HFFc6 (cell line): Measurements from ENCODE around the gene HUNK. TPM values are rescaled to one million over a fixed set of nuclear protein-coding genes. Genes with fewer than 3 reads are reported as not detected.
"Not testable (repeated sequence)": the region's sequence is repeated elsewhere in the genome, so short reads cannot be mapped to it uniquely, and the experiment has no call there.

Experiments
- DNase-seq: peaks from one replicate; pipeline ENCODE4 v3.0.0-alpha.2; 2018
- H3K27ac Mint-ChIP-seq: 2 replicates; pipeline ENCODE4 v1.8.0; 2020; ENCODE audit warnings: mild to moderate bottlenecking, mixed read lengths
- H3K27me3 Mint-ChIP-seq: 2 replicates; pipeline ENCODE4 v1.8.0; 2021; ENCODE audit warnings: mild to moderate bottlenecking, moderate library complexity, mixed read lengths; ENCODE audit not compliant: insufficient read depth
- H3K36me3 Mint-ChIP-seq: 2 replicates; pipeline ENCODE4 v1.8.0; 2021; ENCODE audit warnings: low read depth, mixed read lengths
- H3K4me1 Mint-ChIP-seq: 2 replicates; pipeline ENCODE4 v1.8.0; 2020; ENCODE audit warnings: low read depth, mixed read lengths
- H3K4me3 Mint-ChIP-seq: 2 replicates; pipeline ENCODE4 v1.8.0; 2020; ENCODE audit warnings: mild to moderate bottlenecking, moderate library complexity, mixed read lengths
- H3K9me3 Mint-ChIP-seq: 2 replicates; pipeline ENCODE4 v1.8.0; 2020; ENCODE audit warnings: mild to moderate bottlenecking, mixed read lengths
- total RNA-seq, 6 experiments: library from RNA; stranded (reverse); fragmentation: NEBNext Ultra II Directional; extraction: Animal tissue kit (Norgen Biotek cat#: 25700); gene quantifications; 2 replicates in 1 of 6; 3 replicates in 5 of 6; pipeline ENCODE4 v1.2.3, GENCODE V29; 2021
- TF ChIP-seq, protein P1 (sequence below): fragments of 200-600 bp; sonication (generic); IDR thresholded peaks from 2 replicates; pipeline ENCODE4 v1.5.0; 2021; ENCODE audit warnings: antibody characterized with exemption, mild to moderate bottlenecking

The HUNK gene
- total RNA-seq, 6 experiments from 2014 or later: not detected

GRCh38 chr21:31946231-31946630, 73.4 kb downstream of the HUNK start:
- TF ChIP-seq, protein P1, sequence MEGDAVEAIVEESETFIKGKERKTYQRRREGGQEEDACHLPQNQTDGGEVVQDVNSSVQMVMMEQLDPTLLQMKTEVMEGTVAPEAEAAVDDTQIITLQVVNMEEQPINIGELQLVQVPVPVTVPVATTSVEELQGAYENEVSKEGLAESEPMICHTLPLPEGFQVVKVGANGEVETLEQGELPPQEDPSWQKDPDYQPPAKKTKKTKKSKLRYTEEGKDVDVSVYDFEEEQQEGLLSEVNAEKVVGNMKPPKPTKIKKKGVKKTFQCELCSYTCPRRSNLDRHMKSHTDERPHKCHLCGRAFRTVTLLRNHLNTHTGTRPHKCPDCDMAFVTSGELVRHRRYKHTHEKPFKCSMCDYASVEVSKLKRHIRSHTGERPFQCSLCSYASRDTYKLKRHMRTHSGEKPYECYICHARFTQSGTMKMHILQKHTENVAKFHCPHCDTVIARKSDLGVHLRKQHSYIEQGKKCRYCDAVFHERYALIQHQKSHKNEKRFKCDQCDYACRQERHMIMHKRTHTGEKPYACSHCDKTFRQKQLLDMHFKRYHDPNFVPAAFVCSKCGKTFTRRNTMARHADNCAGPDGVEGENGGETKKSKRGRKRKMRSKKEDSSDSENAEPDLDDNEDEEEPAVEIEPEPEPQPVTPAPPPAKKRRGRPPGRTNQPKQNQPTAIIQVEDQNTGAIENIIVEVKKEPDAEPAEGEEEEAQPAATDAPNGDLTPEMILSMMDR: no peak
- H3K4me3 Mint-ChIP-seq: no peak overlapping the region
- peaks cover 10% of the 10 kb centered on the region for H3K36me3 Mint-ChIP-seq
- no peak for DNase-seq
- H3K27ac Mint-ChIP-seq: no peak overlapping the region
- H3K27me3 Mint-ChIP-seq: no peaks in the 10 kb centered on the region
- H3K4me1 Mint-ChIP-seq: no peaks in the 10 kb centered on the region
- peaks cover 80% of the 10 kb centered on the region for H3K9me3 Mint-ChIP-seq

DNA sequence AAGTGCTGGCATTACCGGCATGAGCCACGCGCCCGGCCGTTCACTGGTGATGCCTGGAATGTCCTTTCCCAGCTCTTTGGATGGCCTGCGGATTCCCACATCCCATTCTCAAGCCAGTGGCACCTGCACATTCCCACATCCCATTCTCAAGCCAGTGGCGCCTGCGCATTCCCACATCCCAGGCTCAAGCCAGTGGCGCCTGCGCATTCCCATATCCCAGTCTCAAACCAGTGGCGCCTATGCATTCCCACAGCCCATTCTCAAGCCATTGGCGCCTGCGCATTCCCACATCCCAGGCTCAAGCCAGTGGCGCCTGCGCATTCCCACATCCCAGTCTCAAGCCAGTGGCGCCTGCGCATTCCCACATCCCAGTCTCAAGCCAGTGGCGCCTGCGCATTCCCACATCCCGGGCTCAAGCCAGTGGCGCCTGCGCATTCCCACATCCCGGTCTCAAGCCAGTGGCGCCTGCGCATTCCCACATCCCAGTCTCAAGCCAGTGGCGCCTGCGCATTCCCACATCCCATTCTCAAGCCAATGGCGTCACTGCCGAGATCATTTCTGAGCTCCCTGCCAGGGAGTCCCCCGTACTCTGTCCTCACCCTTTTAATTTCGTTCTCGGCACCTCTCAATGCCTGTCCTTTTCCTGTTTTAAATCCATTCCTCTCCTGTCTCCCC, 74.2 kb downstream of the HUNK start:
- not testable (repeated sequence) for DNase-seq, H3K4me3 Mint-ChIP-seq, H3K27me3 Mint-ChIP-seq, H3K27ac Mint-ChIP-seq, H3K36me3 Mint-ChIP-seq, H3K4me1 Mint-ChIP-seq
- H3K9me3 Mint-ChIP-seq: peaks cover 80% of the 10 kb centered on the region

GRCh38 chr21:31948676-31949075, 75.9 kb downstream of the HUNK start:
- Mint-ChIP-seq H3K36me3 (peaks cover 5% of the 10 kb centered on the region; the same call in 1 of the 2 replicates), H3K27me3 (no peaks in the 10 kb centered on the region), H3K27ac (no peak overlapping the region), H3K4me1 (no peaks in the 10 kb centered on the region), H3K9me3 (peaks cover 66% of the 10 kb centered on the region), H3K4me3 (no peak overlapping the region)
- DNase-seq: no peak
- TF ChIP-seq, protein P1: no peak

DNA sequence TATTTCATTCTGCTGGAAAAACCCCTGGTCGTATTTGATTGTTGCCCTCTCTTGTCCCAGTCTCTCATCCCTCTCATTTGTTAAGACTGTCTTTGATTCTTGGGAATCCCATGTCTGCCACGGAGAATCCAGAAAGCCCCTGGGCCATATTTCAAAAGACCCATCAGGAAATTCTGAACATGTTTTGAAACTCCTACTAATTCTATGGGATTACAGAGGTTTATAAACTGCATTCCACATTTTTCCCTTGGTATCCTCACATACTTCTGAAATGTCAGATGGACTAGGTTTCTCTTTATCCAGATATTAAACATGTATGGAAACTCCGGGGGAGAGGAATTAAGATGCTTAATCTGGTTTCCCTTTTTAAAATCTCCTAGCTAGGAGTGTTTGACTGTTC, 80.0 kb downstream of the HUNK start:
- peaks cover 5% of the 10 kb centered on the region; the same call in 1 of the 2 replicates for H3K36me3 Mint-ChIP-seq

DNA sequence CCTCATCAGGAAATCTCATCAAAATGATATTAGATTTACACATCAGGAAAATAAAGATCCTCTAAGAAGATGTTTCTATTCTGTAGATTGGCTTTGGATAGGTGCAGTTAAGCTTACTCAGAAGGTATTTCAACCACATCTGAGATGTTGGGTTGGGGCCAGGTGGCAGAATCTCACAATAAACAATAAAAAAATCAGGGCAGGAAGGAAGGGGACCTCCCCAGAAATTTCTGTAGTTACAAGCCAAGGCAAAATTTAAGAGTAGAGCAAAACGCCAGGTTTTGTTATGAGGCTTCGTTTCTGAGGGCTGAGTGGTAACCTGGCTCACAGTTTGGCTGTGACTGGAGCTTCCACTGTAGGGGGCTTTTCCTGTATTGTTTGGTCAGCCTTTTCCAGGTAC, 84.8 kb downstream of the HUNK start:
- no peak for DNase-seq
- no peaks in the 10 kb centered on the region; the same call in 1 of the 2 replicates for H3K36me3 Mint-ChIP-seq

More for the DNA sequence above, 80.0 kb downstream of the HUNK start:
- H3K27ac Mint-ChIP-seq: no peak overlapping the region
- TF ChIP-seq, protein P1: no peak
- peaks cover 64% of the 10 kb centered on the region for H3K9me3 Mint-ChIP-seq
- H3K27me3 Mint-ChIP-seq: peaks cover 2% of the 10 kb centered on the region
- H3K4me1 Mint-ChIP-seq: no peaks in the 10 kb centered on the region
- DNase-seq: no peak
- H3K4me3 Mint-ChIP-seq: no peak overlapping the region

DNA sequence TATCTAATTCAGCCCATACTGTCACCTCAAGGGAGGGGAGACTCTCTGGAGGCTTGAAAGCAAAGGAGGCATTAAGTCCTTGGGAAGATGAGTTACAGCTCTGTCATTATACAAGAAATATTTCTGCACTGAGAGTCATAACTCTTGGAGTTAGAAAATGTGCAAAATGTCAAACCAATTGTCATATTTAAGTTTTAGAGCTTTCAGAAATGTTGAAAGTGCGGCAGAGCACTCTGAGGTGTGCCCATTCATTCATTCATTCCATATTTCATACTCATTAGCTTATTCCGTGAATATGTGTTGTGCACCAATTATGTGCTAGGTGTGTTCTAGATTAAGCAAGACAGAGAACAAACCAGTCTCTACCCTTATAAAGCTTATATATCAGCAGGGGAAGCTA, 87.1 kb downstream of the HUNK start:
- no peak overlapping the region for H3K4me3 Mint-ChIP-seq
- no peaks in the 10 kb centered on the region; the same call in 1 of the 2 replicates for H3K36me3 Mint-ChIP-seq
- no peak overlapping the region for H3K27ac Mint-ChIP-seq
- no peaks in the 10 kb centered on the region for H3K4me1 Mint-ChIP-seq
- DNase-seq: no peak
- peaks cover 2% of the 10 kb centered on the region for H3K27me3 Mint-ChIP-seq
- TF ChIP-seq, protein P1: no peak
- peaks cover 80% of the 10 kb centered on the region for H3K9me3 Mint-ChIP-seq

More for the DNA sequence above, 84.8 kb downstream of the HUNK start:
- Mint-ChIP-seq H3K27me3 (peaks cover 4% of the 10 kb centered on the region), H3K27ac (no peak overlapping the region), H3K4me1 (no peaks in the 10 kb centered on the region), H3K9me3 (peaks cover 64% of the 10 kb centered on the region), H3K4me3 (no peak overlapping the region)
- TF ChIP-seq, protein P1: no peak
